Measurements from ENCODE around the gene NMUR2. TPM values are rescaled to one million over a fixed set of nuclear protein-coding genes. Genes with fewer than 3 reads are reported as not detected.

Gene NMUR2
- under 1 TPM in 10 of 12 donors, not detected in 2; 0.14 to 0.67 (median 0.36) TPM for polyA plus RNA-seq (ENCODE audit: insufficient read length in 12 of 12)
- long read RNA-seq, donor 1, result 0 reads
- long read RNA-seq, donor 2, result 0 reads
- long read RNA-seq, donor 3, result 0 reads
- long read RNA-seq, donor 4, result 0 reads
- long read RNA-seq, donor 5, result 0 reads
- long read RNA-seq, donor 6, result 0 reads
- long read RNA-seq, donor 7, result 0 reads
- long read RNA-seq, donor 8, result 0 reads
- long read RNA-seq, donor 9, partial matches to known transcripts, result 0 of 1 reads
- long read RNA-seq, donor 9, other reads (novel, unspliced or antisense), result 0 of 1 reads
- long read RNA-seq, donor 10, result 0 reads
- long read RNA-seq, donor 11, result 0 reads

- DNase-seq, result no peak
Measured at GRCh38 chr5:152405145-152405544, at the start of gene NMUR2. Gene NMUR2, minus strand, starts transcription at chr5:152405279. Its CDS starts 166 bp downstream, at chr5:152405113.

GRCh38 chr5:152443935-152444334 is 38.9 kb upstream of the NMUR2 start:
- no peak for DNase-seq

GRCh38 chr5:152439791-152440190 is 34.7 kb upstream of the NMUR2 start:
- no peak for DNase-seq

GRCh38 chr5:152437866-152438265 is 32.8 kb upstream of the NMUR2 start:
- no peak for DNase-seq

GRCh38 chr5:152427721-152428120 is 22.6 kb upstream of the NMUR2 start:
- DNase-seq, result peak; percentile 12

- no peak for DNase-seq
Measured at GRCh38 chr5:152425083-152425482, 20.0 kb upstream of the NMUR2 start.

GRCh38 chr5:152424501-152424900 is 19.4 kb upstream of the NMUR2 start:
- DNase-seq, result no peak

- no peak for DNase-seq
Measured at GRCh38 chr5:152422081-152422480, 17.0 kb upstream of the NMUR2 start.

- DNase-seq, result no peak
Measured at GRCh38 chr5:152412129-152412528, 7.0 kb upstream of the NMUR2 start.

GRCh38 chr5:152406082-152406481 is 1.0 kb upstream of the NMUR2 start:
- no peak for DNase-seq

- DNase-seq, result no peak
Measured at GRCh38 chr5:152404494-152404893, 585 bp downstream of the NMUR2 start.

GRCh38 chr5:152403046-152403445 is 2.0 kb downstream of the NMUR2 start:
- no peak for DNase-seq

- DNase-seq, result peak; percentile 39
Measured at GRCh38 chr5:152400846-152401245, 4.2 kb downstream of the NMUR2 start.

GRCh38 chr5:152397581-152397980 is 7.5 kb downstream of the NMUR2 start:
- no peak for DNase-seq

- DNase-seq, result no peak
Measured at GRCh38 chr5:152393441-152393840, 11.6 kb downstream of the NMUR2 start.

GRCh38 chr5:152389208-152389849 is 15.8 kb downstream of the NMUR2 start:
- DNase-seq, result no peak

- DNase-seq, result no peak
Measured at GRCh38 chr5:152388610-152389009, 16.5 kb downstream of the NMUR2 start.

- DNase-seq, result no peak
Measured at GRCh38 chr5:152380415-152381123, 24.5 kb downstream of the NMUR2 start.

GRCh38 chr5:152379331-152379730 is 25.7 kb downstream of the NMUR2 start:
- no peak for DNase-seq

GRCh38 chr5:152378730-152379129 is 26.3 kb downstream of the NMUR2 start:
- no peak for DNase-seq

GRCh38 chr5:152376886-152377285 is 28.2 kb downstream of the NMUR2 start:
- no peak for DNase-seq

- DNase-seq, result no peak
Measured at GRCh38 chr5:152374711-152375275, 30.3 kb downstream of the NMUR2 start.

- no peak for DNase-seq
Measured at GRCh38 chr5:152372875-152373274, 32.2 kb downstream of the NMUR2 start.
